PFSK-1 (cell line): ENCODE results near the gene CWC27.

Experiments used
- FOXP2 ChIP-seq: optimal IDR thresholded peaks from 2 replicates; pipeline ENCODE3; 2011; ENCODE audit warnings: borderline replicate concordance, control low read depth, inconsistent platforms; ENCODE audit not compliant: insufficient read depth; ENCODE audit errors: extremely low read length, extremely low read depth
- POLR2AphosphoS5 ChIP-seq: IDR thresholded peaks from 2 replicates; pipeline ENCODE4 v1.6.1; 2012; ENCODE audit warnings: low read depth, mild to moderate bottlenecking, control low read depth, low read length, moderate library complexity
- SIN3A ChIP-seq: IDR thresholded peaks from 2 replicates; pipeline ENCODE4 v1.6.1; 2012; ENCODE audit warnings: mild to moderate bottlenecking, low read length, moderate library complexity, borderline replicate concordance; ENCODE audit not compliant: insufficient read depth
- TAF1 ChIP-seq: IDR thresholded peaks from 2 replicates; pipeline ENCODE4 v1.6.1; 2012; ENCODE audit warnings: low read length, control low read depth, borderline replicate concordance; ENCODE audit not compliant: insufficient read depth
- TF ChIP-seq, protein P1 (sequence below), 2 experiments: IDR thresholded peaks; 2 replicates each; pipeline versions ENCODE4 v1.6.1 to v1.8.0; 2011 to 2012; ENCODE audit warnings: low read depth in 2 of 2, low read length in 2 of 2, control low read depth in 1 of 2, inconsistent platforms in 1 of 2, mild to moderate bottlenecking in 1 of 2, moderate library complexity in 1 of 2; ENCODE audit not compliant: insufficient read depth in 1 of 2

The CWC27 gene

DNA sequence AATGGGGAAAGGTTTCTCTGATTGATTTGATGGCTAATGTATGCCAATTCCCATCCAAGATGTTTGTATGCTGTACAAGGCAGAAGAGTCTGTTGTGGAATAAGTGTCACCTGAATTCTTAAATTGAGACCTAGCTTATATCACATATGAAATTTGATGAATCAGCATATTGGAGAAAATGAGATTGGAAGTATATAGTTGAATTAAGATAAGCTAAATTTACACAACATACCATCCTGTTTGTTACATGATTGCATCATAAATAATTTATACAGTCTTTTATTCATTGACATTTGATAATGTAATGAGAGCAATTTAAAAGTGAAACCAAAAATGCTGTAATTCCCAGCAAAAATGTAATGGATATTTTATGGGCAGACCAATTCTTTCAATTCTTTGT is 1.1 kb downstream of the CWC27 start:
- no peak for TF ChIP-seq FOXP2
- TF ChIP-seq, protein P1, sequence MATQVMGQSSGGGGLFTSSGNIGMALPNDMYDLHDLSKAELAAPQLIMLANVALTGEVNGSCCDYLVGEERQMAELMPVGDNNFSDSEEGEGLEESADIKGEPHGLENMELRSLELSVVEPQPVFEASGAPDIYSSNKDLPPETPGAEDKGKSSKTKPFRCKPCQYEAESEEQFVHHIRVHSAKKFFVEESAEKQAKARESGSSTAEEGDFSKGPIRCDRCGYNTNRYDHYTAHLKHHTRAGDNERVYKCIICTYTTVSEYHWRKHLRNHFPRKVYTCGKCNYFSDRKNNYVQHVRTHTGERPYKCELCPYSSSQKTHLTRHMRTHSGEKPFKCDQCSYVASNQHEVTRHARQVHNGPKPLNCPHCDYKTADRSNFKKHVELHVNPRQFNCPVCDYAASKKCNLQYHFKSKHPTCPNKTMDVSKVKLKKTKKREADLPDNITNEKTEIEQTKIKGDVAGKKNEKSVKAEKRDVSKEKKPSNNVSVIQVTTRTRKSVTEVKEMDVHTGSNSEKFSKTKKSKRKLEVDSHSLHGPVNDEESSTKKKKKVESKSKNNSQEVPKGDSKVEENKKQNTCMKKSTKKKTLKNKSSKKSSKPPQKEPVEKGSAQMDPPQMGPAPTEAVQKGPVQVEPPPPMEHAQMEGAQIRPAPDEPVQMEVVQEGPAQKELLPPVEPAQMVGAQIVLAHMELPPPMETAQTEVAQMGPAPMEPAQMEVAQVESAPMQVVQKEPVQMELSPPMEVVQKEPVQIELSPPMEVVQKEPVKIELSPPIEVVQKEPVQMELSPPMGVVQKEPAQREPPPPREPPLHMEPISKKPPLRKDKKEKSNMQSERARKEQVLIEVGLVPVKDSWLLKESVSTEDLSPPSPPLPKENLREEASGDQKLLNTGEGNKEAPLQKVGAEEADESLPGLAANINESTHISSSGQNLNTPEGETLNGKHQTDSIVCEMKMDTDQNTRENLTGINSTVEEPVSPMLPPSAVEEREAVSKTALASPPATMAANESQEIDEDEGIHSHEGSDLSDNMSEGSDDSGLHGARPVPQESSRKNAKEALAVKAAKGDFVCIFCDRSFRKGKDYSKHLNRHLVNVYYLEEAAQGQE (IDR thresholded peaks at IDR 0.05; ENCODE audit: insufficient read depth in 1 of 2, low read depth in 2 of 2, low read length in 2 of 2) = no peak
- no peak for TF ChIP-seq SIN3A
- TF ChIP-seq POLR2AphosphoS5 = no peak
- TF ChIP-seq TAF1 = no peak

DNA sequence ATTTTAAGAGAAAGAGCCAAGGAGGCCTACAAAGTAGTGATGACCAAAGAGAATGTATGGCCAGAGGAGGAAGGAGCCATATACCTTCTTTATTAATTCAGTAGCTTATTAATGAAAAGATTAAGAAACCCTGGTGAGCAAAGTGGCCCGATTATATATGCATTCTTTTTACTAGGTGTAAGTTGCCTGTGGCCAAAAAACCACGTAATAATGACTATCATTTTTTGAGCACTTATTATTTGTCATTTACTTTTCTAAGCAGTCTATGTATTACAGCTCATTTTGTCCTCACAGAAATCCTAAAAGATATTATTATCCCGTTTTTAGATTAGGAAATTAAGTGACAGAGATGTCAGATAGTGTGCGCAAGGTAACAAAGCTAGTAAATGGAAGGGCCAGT is 3.0 kb downstream of the CWC27 start:
- TF ChIP-seq SIN3A (no peak), POLR2AphosphoS5 (no peak), FOXP2 (no peak), TAF1 (no peak)
- TF ChIP-seq, protein P1 (IDR thresholded peaks at IDR 0.05; ENCODE audit: insufficient read depth in 1 of 2, low read depth in 2 of 2, low read length in 2 of 2) = no peak

DNA sequence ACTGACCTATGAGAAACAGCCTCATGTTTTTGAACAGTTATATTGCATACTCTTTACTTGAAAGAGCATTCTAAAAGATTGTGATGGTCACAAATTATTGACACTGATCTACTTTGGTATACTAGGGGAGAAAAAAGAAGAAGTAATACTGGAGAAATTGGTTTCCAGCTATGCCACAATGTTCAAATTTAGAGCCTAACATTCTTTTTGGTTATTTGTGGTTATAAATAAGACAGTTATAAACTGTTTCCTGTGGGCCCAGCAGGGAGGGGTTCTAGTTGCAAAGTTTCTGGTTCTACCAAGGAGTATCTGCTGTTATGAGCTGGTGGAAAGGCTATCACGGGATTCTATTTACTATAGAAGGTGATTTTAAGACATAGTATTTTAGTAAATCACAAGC is 4.8 kb downstream of the CWC27 start:
- TF ChIP-seq POLR2AphosphoS5 = no peak
- no peak for TF ChIP-seq FOXP2
- no peak for TF ChIP-seq SIN3A
- TF ChIP-seq, protein P1 (IDR thresholded peaks at IDR 0.05; ENCODE audit: insufficient read depth in 1 of 2, low read depth in 2 of 2, low read length in 2 of 2) = no peak
- no peak for TF ChIP-seq TAF1

DNA sequence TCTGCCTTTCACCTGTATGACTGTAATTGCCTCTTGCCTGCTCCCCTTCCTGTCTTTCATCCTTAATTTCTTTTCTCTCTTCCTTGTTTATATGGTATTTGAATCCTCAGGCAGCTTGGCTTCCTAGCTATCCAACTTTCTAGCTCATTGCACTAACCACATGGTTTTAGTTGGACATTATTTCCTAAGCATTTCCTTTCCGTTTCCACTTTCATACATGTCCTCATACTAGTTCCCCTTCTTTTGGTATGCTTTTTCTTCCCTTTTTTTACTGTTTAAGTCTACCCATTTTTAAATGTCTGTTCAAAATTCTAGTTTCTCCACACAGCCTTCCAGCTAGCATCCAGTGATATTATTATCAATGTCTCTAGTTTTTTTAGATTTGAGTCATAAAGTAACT is 6.6 kb downstream of the CWC27 start:
- TF ChIP-seq, protein P1 (IDR thresholded peaks at IDR 0.05; ENCODE audit: insufficient read depth in 1 of 2, low read depth in 2 of 2, low read length in 2 of 2) = no peak
- TF ChIP-seq FOXP2 (no peak), POLR2AphosphoS5 (no peak), SIN3A (no peak), TAF1 (no peak)
